SK-N-SH (cell line): Measurements from ENCODE around the gene NEU4. TPM values are rescaled to one million over a fixed set of nuclear protein-coding genes. Genes with fewer than 3 reads are reported as not detected.

Experiments used
- CTCF ChIA-PET: fragments of 300-600, 350-600 bp; formaldehyde crosslinking; extraction: SDS; loops from one replicate; lab custom pipeline; 2021; lab: Yijun Ruan, JAX
- POLR2A ChIA-PET: fragments of 350-600 bp; sonication (Branson Sonifier 250); formaldehyde crosslinking; extraction: SDS; loops from one replicate; lab custom pipeline; 2020; ENCODE audit warnings: antibody characterized with exemption, inconsistent platforms; lab: Yijun Ruan, JAX
- DNase-seq: peaks from one replicate; pipeline ENCODE4 v3.0.0; 2012
- H2AFZ ChIP-seq: fragments of 200-600 bp; sonication (generic); 2 replicates; pipeline ENCODE4 v1.8.1; 2016; ENCODE audit warnings: antibody characterized with exemption, mild to moderate bottlenecking, low read depth
- H3F3A ChIP-seq: fragments of 200-600 bp; sonication (generic); replicated peaks from 2 replicates; pipeline ENCODE3; 2016; ENCODE audit warnings: antibody characterized with exemption, mild to moderate bottlenecking; ENCODE audit not compliant: insufficient read depth
- H3K27ac ChIP-seq, 2 experiments: fragments of 200-500 bp in 1 of 2; fragments of 200-600 bp in 1 of 2; sonication (Bioruptor generic) in 1 of 2; sonication (generic), shearing (Covaris generic) in 1 of 2; 2 replicates each; pipeline versions ENCODE4 v1.5.1 to v1.6.1; 2014 to 2016; ENCODE audit warnings: low read depth in 2 of 2, inconsistent platforms in 1 of 2, low read length in 1 of 2, mild to moderate bottlenecking in 1 of 2, mixed read lengths in 1 of 2
- H3K27me3 ChIP-seq: fragments of 200-600 bp; sonication (generic), shearing (Covaris generic); 2 replicates; pipeline ENCODE4 v1.6.1; 2016; ENCODE audit warnings: mixed run types; ENCODE audit not compliant: insufficient read depth
- H3K36me3 ChIP-seq, 2 experiments: fragments of 200-500 bp in 1 of 2; fragments of 200-600 bp in 1 of 2; sonication (Bioruptor generic) in 1 of 2; sonication (generic) in 1 of 2; replicated peaks in 1 of 2; 2 replicates each; pipeline versions ENCODE3 to v1.5.1; 2014 to 2016; ENCODE audit warnings: low read length in 1 of 2, mild to moderate bottlenecking in 1 of 2; ENCODE audit not compliant: insufficient read depth in 2 of 2, control insufficient read depth in 1 of 2
- H3K4me1 ChIP-seq, 2 experiments: fragments of 200-500 bp in 1 of 2; fragments of 200-600 bp in 1 of 2; sonication (Bioruptor generic) in 1 of 2; sonication (generic), shearing (Covaris generic) in 1 of 2; 2 replicates each; pipeline versions ENCODE4 v1.5.1 to v1.6.1; 2014 to 2016; ENCODE audit warnings: low read depth in 1 of 2, low read length in 1 of 2, mixed run types in 1 of 2; ENCODE audit not compliant: insufficient read depth in 2 of 2, control insufficient read depth in 1 of 2
- H3K4me2 ChIP-seq: fragments of 200-600 bp; sonication (generic), shearing (Covaris generic); 2 replicates; pipeline ENCODE4 v1.6.1; 2017; ENCODE audit warnings: mixed run types
- H3K4me3 ChIP-seq, 2 experiments: fragments of 200-500 bp in 1 of 2; fragments of 200-600 bp in 1 of 2; sonication (Bioruptor generic) in 1 of 2; sonication (generic), shearing (Covaris generic) in 1 of 2; 2 replicates each; pipeline versions ENCODE4 v1.5.1 to v1.8.1; 2014 to 2016; ENCODE audit warnings: low read depth in 2 of 2, inconsistent platforms in 1 of 2, low read length in 1 of 2, mild to moderate bottlenecking in 1 of 2, mixed read lengths in 1 of 2, moderate library complexity in 1 of 2
- H3K79me2 ChIP-seq: fragments of 200-600 bp; sonication (generic); 2 replicates; pipeline ENCODE4 v1.8.1; 2017; ENCODE audit warnings: mild to moderate bottlenecking; ENCODE audit not compliant: insufficient read depth
- H3K9ac ChIP-seq: fragments of 200-600 bp; sonication (generic); 2 replicates; pipeline ENCODE4 v1.6.1; 2017; ENCODE audit warnings: mixed run types
- H3K9me2 ChIP-seq: fragments of 200-600 bp; sonication (generic); 2 replicates; pipeline ENCODE4 v1.6.1; 2017; ENCODE audit warnings: mixed run types
- H3K9me3 ChIP-seq: fragments of 200-600 bp; sonication (generic); 2 replicates; pipeline ENCODE4 v1.6.1; 2017; ENCODE audit warnings: mixed run types, mild to moderate bottlenecking, moderate library complexity
- H4K20me1 ChIP-seq: fragments of 200-600 bp; sonication (generic); 2 replicates; pipeline ENCODE4 v1.6.1; 2017; ENCODE audit warnings: mild to moderate bottlenecking, mixed run types; ENCODE audit not compliant: insufficient read depth
- ELF1 ChIP-seq: IDR thresholded peaks from 2 replicates; pipeline ENCODE4 v1.4.0; 2012
- FOXM1 ChIP-seq: IDR thresholded peaks from 2 replicates; pipeline ENCODE4 v1.4.0; 2012; ENCODE audit warnings: low read depth, mild to moderate bottlenecking
- GABPA ChIP-seq: IDR thresholded peaks from 2 replicates; pipeline ENCODE4 v1.4.0; 2012; ENCODE audit warnings: low read depth, mild to moderate bottlenecking
- GATA2 ChIP-seq: sonication (generic); formaldehyde crosslinking; IDR thresholded peaks from 2 replicates; pipeline ENCODE4 v1.5.0; 2020; ENCODE audit warnings: mild to moderate bottlenecking, missing genetic modification reagents
- MEF2A ChIP-seq: IDR thresholded peaks from 2 replicates; pipeline ENCODE4 v1.4.0; 2012; ENCODE audit warnings: low read depth, borderline replicate concordance
- NFIC ChIP-seq: IDR thresholded peaks from 2 replicates; pipeline ENCODE4 v1.4.0; 2012; ENCODE audit warnings: borderline replicate concordance
- NRF1 ChIP-seq: IDR thresholded peaks from 2 replicates; pipeline ENCODE4 v1.6.1; 2012; ENCODE audit warnings: low read depth, mild to moderate bottlenecking, low read length
- PBX3 ChIP-seq: IDR thresholded peaks from 2 replicates; pipeline ENCODE4; 2012
- POLR2AphosphoS5 ChIP-seq: IDR thresholded peaks from 2 replicates; pipeline ENCODE4 v1.6.1; 2012; ENCODE audit warnings: low read depth, low read length
- RCOR1 ChIP-seq: fragments of 150-350 bp; IDR thresholded peaks from 2 replicates; pipeline ENCODE4 v1.6.1; 2017; ENCODE audit warnings: antibody characterized with exemption, low read length
- RFX5 ChIP-seq: IDR thresholded peaks from 2 replicates; pipeline ENCODE4 v1.6.1; 2012; ENCODE audit warnings: mild to moderate bottlenecking, improper control_type of control experiment, low read length
- RXRA ChIP-seq: IDR thresholded peaks from 2 replicates; pipeline ENCODE4 v1.4.0; 2012; ENCODE audit warnings: low read depth, mild to moderate bottlenecking, borderline replicate concordance
- SIN3A ChIP-seq: IDR thresholded peaks from 2 replicates; pipeline ENCODE4 v1.6.1; 2012; ENCODE audit warnings: low read depth, mild to moderate bottlenecking, low read length, moderate library complexity, borderline replicate concordance
- SMC3 ChIP-seq: IDR thresholded peaks from 2 replicates; pipeline ENCODE4 v1.6.1; 2012; ENCODE audit warnings: low read depth, low read length, improper control_type of control experiment
- TEAD4 ChIP-seq: IDR thresholded peaks from 2 replicates; pipeline ENCODE4 v1.4.0; 2012; ENCODE audit warnings: mild to moderate bottlenecking, borderline replicate concordance; ENCODE audit not compliant: insufficient read depth
- YY1 ChIP-seq: IDR thresholded peaks from 2 replicates; pipeline ENCODE4 v1.4.0; 2012; ENCODE audit warnings: low read depth, mild to moderate bottlenecking
- ZBTB33 ChIP-seq: IDR thresholded peaks from 2 replicates; pipeline ENCODE4 v1.4.0; 2012; ENCODE audit warnings: low read depth, borderline replicate concordance
- whole genome bisulfite sequencing: methylation state at CpG from one replicate; pipeline ENCODE4 v1.1.6; 2017; ENCODE audit warnings: low lambda C conversion rate; 5-methylcytosine and 5-hydroxymethylcytosine counted together
- polyA plus RNA-seq, 3 experiments: library from polyadenylated mRNA; depleted of rRNA; stranded (reverse); fragments of >200 nt; gene quantifications; 2 replicates each; pipeline ENCODE4 v1.2.3, GENCODE V29; 2012
- TF ChIP-seq, protein P1 (sequence below): fragments of 200-600 bp; sonication (generic); IDR thresholded peaks from 2 replicates; pipeline ENCODE4 v1.6.1; 2017; ENCODE audit warnings: antibody characterized with exemption, mild to moderate bottlenecking, moderate library complexity

NEU4 gene
- polyA plus RNA-seq, 1 of the 3 experiments (the other 2 are of a cell fraction): 0.05 TPM

GRCh38 chr2:241760301-241760771, 48.7 kb upstream of the NEU4 start:
- peak; percentile 19 for DNase-seq
- H3K36me3 ChIP-seq: peaks cover 15 to 25% of the 10 kb centered on the region in 2 experiments
- no peaks in the 10 kb centered on the region for H3K27me3 ChIP-seq
- H3K4me2 ChIP-seq: no peak overlapping the region
- no peak overlapping the region for H3K9ac ChIP-seq
- H3K9me3 ChIP-seq: no peaks in the 10 kb centered on the region
- CTCF ChIA-PET: no interaction called here
- no peak overlapping the region for H3K4me3 ChIP-seq
- peaks cover 12% of the 10 kb centered on the region for H3F3A ChIP-seq
- no peak overlapping the region for H3K27ac ChIP-seq
- POLR2A ChIA-PET: no interaction called here
- H3K9me2 ChIP-seq: no peaks in the 10 kb centered on the region
- WGBS: 100% methylated on average over 5 of the region's 17 CpGs
- H3K4me1 ChIP-seq: peaks cover 0 to 27% of the 10 kb centered on the region in 2 experiments; a peak in 1 of 4 replicates
- H4K20me1 ChIP-seq: no peaks in the 10 kb centered on the region
- no peak overlapping the region for H2AFZ ChIP-seq
- no peaks in the 10 kb centered on the region for H3K79me2 ChIP-seq
- TF ChIP-seq GABPA (no peak), YY1 (no peak), FOXM1 (no peak), ZBTB33 (no peak), PBX3 (no peak), NRF1 (no peak), RXRA (no peak), SIN3A (no peak)
- TF ChIP-seq, protein P1, sequence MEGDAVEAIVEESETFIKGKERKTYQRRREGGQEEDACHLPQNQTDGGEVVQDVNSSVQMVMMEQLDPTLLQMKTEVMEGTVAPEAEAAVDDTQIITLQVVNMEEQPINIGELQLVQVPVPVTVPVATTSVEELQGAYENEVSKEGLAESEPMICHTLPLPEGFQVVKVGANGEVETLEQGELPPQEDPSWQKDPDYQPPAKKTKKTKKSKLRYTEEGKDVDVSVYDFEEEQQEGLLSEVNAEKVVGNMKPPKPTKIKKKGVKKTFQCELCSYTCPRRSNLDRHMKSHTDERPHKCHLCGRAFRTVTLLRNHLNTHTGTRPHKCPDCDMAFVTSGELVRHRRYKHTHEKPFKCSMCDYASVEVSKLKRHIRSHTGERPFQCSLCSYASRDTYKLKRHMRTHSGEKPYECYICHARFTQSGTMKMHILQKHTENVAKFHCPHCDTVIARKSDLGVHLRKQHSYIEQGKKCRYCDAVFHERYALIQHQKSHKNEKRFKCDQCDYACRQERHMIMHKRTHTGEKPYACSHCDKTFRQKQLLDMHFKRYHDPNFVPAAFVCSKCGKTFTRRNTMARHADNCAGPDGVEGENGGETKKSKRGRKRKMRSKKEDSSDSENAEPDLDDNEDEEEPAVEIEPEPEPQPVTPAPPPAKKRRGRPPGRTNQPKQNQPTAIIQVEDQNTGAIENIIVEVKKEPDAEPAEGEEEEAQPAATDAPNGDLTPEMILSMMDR: no peak

GRCh38 chr2:241762321-241762932, 46.6 kb upstream of the NEU4 start:
- H3K27me3 ChIP-seq: no peaks in the 10 kb centered on the region
- peak overlapping the region in 1 of 2 experiments; percentile 53; a peak in 2 of 4 replicates for H3K27ac ChIP-seq
- CTCF ChIA-PET: interaction anchor here (1.2 to 2.5 kb wide), 4 partner anchors 11 to 116 kb away, joined by 3 to 13 read pairs (median 4); partner anchors contain the start of gene GAL3ST2
- H3F3A ChIP-seq: peaks cover 12% of the 10 kb centered on the region
- no peaks in the 10 kb centered on the region for H3K79me2 ChIP-seq
- 70% methylated on average over 14 of the region's 18 CpGs for WGBS
- POLR2A ChIA-PET: interaction anchor here (1.1 kb wide), 1 partner anchor 60 kb away, joined by 3 read pairs; the partner anchor contains the start of gene ING5
- H3K9ac ChIP-seq: no peak overlapping the region
- DNase-seq: peak; percentile 41
- H2AFZ ChIP-seq: no peak overlapping the region
- peaks cover 0 to 27% of the 10 kb centered on the region in 2 experiments; a peak in 1 of 4 replicates for H3K4me1 ChIP-seq
- H3K4me2 ChIP-seq: no peak overlapping the region
- H4K20me1 ChIP-seq: no peaks in the 10 kb centered on the region
- H3K9me3 ChIP-seq: no peaks in the 10 kb centered on the region
- H3K4me3 ChIP-seq: no peak overlapping the region
- H3K36me3 ChIP-seq: peaks cover 11 to 16% of the 10 kb centered on the region in 2 experiments
- H3K9me2 ChIP-seq: no peaks in the 10 kb centered on the region
- TF ChIP-seq RFX5 (no peak), MEF2A (no peak), TEAD4 (no peak), PBX3 (no peak), SIN3A (no peak), GATA2 (no peak), NFIC (no peak), SMC3 (no peak), RCOR1 (no peak), POLR2AphosphoS5 (no peak), YY1 (no peak), FOXM1 (no peak), GABPA (no peak), RXRA (no peak), ELF1 (no peak)
- TF ChIP-seq, protein P1: no peak
